ENCODE results near the gene MRPS21. TPM values are rescaled to one million over a fixed set of nuclear protein-coding genes. Genes with fewer than 3 reads are reported as not detected.

Gene MRPS21
- total and polyA plus RNA-seq, 4 donors: 15.0 to 56.5 (median 22.9) TPM

DNA sequence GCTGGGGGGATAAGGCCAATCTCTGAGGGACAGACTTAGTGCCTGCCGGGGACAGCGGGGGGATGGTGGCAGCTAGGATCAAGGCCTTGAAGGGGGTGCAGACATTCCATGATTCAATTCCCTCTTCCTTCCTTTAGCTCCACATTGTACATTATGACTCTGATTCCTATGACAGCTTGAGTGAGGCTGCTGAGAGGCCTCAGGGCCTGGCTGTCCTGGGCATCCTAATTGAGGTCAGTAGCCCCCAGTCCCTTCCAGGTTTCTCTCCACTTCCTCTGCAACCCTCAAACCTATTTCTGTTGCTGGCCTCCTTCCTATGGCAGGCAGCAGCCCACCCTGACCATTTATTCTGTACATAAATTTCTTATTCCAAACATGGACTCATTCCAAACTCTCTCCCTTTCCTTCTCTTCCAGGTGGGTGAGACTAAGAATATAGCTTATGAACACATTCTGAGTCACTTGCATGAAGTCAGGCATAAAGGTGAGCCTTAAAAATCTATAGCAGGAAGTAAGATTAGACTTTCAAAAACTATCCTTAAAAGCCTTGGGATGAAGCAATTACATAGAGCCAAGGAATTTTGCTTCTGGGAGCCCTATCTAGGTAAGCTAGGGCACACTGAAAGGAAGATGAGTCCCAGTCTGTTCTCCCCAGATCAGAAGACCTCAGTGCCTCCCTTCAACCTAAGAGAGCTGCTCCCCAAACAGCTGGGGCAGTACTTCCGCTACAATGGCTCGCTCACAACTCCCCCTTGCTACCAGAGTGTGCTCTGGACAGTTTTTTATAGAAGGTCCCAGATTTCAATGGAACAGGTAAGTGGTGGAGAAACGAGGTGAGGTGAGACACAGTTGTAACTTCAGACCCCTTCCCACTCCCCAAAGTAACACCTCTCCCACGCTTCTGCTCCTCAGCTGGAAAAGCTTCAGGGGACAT lies 31.0 kb upstream of the MRPS21 start:
- peaks cover 7 to 46% (median 43%) of the 10 kb centered on the region in 4 donors for H3K4me1 ChIP-seq (ENCODE audit: control insufficient read depth in 4 of 4, insufficient read depth in 4 of 4, low read length in 3 of 4)
- H3K9me3 ChIP-seq (ENCODE audit: control insufficient read depth in 4 of 4, low read length in 3 of 4): no peaks in the 10 kb centered on the region
- WGBS: 86% methylated on average over 6 of the region's 6 CpGs
- no peak overlapping the region for H3K27ac ChIP-seq (ENCODE audit: low read depth in 1 of 2, low read length in 2 of 2)
- H3K36me3 ChIP-seq (ENCODE audit: control insufficient read depth in 4 of 4, insufficient read depth in 3 of 4, low read depth in 1 of 4, low read length in 3 of 4): peaks cover 5 to 27% (median 23%) of the 10 kb centered on the region in 4 donors
- no peak overlapping the region for H3K4me3 ChIP-seq (ENCODE audit: low read depth in 1 of 3, low read length in 3 of 3)
- no peak overlapping the region for H3K9ac ChIP-seq (ENCODE audit: low read depth in 1 of 2, low read length in 2 of 2)
- no peaks in the 10 kb centered on the region for H3K27me3 ChIP-seq (ENCODE audit: control insufficient read depth in 4 of 4, insufficient read depth in 4 of 4, low read length in 3 of 4)
- TF ChIP-seq, protein P1, sequence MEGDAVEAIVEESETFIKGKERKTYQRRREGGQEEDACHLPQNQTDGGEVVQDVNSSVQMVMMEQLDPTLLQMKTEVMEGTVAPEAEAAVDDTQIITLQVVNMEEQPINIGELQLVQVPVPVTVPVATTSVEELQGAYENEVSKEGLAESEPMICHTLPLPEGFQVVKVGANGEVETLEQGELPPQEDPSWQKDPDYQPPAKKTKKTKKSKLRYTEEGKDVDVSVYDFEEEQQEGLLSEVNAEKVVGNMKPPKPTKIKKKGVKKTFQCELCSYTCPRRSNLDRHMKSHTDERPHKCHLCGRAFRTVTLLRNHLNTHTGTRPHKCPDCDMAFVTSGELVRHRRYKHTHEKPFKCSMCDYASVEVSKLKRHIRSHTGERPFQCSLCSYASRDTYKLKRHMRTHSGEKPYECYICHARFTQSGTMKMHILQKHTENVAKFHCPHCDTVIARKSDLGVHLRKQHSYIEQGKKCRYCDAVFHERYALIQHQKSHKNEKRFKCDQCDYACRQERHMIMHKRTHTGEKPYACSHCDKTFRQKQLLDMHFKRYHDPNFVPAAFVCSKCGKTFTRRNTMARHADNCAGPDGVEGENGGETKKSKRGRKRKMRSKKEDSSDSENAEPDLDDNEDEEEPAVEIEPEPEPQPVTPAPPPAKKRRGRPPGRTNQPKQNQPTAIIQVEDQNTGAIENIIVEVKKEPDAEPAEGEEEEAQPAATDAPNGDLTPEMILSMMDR (IDR thresholded peaks at IDR 0.05; ENCODE audit: low read depth, low read length, missing input control): no peak
- TF ChIP-seq TAF1 (conservative IDR thresholded peaks at IDR 0.05) (no peak), YY1 (IDR thresholded peaks at IDR 0.05) (no peak), FOXA1 (IDR thresholded peaks at IDR 0.05) (no peak)
- TF ChIP-seq, protein P2, sequence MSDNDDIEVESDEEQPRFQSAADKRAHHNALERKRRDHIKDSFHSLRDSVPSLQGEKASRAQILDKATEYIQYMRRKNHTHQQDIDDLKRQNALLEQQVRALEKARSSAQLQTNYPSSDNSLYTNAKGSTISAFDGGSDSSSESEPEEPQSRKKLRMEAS (IDR thresholded peaks at IDR 0.05): no peak
- TF ChIP-seq, protein P3, sequence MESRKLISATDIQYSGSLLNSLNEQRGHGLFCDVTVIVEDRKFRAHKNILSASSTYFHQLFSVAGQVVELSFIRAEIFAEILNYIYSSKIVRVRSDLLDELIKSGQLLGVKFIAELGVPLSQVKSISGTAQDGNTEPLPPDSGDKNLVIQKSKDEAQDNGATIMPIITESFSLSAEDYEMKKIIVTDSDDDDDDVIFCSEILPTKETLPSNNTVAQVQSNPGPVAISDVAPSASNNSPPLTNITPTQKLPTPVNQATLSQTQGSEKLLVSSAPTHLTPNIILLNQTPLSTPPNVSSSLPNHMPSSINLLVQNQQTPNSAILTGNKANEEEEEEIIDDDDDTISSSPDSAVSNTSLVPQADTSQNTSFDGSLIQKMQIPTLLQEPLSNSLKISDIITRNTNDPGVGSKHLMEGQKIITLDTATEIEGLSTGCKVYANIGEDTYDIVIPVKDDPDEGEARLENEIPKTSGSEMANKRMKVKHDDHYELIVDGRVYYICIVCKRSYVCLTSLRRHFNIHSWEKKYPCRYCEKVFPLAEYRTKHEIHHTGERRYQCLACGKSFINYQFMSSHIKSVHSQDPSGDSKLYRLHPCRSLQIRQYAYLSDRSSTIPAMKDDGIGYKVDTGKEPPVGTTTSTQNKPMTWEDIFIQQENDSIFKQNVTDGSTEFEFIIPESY (IDR thresholded peaks at IDR 0.05): no peak
- no peak for DNase-seq (ENCODE audit: low spot score)

DNA sequence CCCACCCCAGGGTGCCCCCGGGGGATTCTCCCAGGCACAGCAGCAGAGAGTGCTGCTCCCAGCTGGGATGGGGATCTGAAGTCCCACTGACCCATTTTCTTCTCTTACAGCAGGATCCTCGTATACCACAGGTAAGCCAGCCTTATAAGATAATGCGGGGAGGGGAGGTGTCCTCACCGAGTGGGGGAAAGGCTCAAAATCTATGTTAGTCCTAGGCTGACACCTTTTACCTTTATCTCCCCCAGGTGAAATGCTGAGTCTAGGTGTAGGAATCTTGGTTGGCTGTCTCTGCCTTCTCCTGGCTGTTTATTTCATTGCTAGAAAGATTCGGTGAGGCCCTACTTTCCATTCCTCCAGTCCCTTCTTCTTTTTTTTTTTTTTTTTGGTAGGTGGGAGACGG lies 30.1 kb upstream of the MRPS21 start:
- 84% methylated on average over 6 of the region's 6 CpGs for WGBS
- no peak overlapping the region for H3K4me3 ChIP-seq (ENCODE audit: low read depth in 1 of 3, low read length in 3 of 3)
- H3K9me3 ChIP-seq (ENCODE audit: control insufficient read depth in 4 of 4, low read length in 3 of 4): no peaks in the 10 kb centered on the region
- H3K27ac ChIP-seq (ENCODE audit: low read depth in 1 of 2, low read length in 2 of 2): no peak overlapping the region
- H3K36me3 ChIP-seq (ENCODE audit: control insufficient read depth in 4 of 4, insufficient read depth in 3 of 4, low read depth in 1 of 4, low read length in 3 of 4): peaks cover 5 to 27% (median 23%) of the 10 kb centered on the region in 4 donors
- TF ChIP-seq, protein P2 (IDR thresholded peaks at IDR 0.05): no peak
- TF ChIP-seq, protein P3 (IDR thresholded peaks at IDR 0.05): no peak
- TF ChIP-seq, protein P4, sequence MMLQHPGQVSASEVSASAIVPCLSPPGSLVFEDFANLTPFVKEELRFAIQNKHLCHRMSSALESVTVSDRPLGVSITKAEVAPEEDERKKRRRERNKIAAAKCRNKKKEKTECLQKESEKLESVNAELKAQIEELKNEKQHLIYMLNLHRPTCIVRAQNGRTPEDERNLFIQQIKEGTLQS (IDR thresholded peaks at IDR 0.05): no peak
- no peak for TF ChIP-seq SP1 (IDR thresholded peaks at IDR 0.05)
- TF ChIP-seq FOXA1 (IDR thresholded peaks at IDR 0.05): no peak
- no peak for TF ChIP-seq RXRA (IDR thresholded peaks at IDR 0.05)
- TF ChIP-seq, protein P1 (IDR thresholded peaks at IDR 0.05; ENCODE audit: low read depth, low read length, missing input control): no peak
- TF ChIP-seq HNF4A (conservative IDR thresholded peaks at IDR 0.05): no peak
- TF ChIP-seq TAF1 (conservative IDR thresholded peaks at IDR 0.05): no peak
- TF ChIP-seq, protein P5, sequence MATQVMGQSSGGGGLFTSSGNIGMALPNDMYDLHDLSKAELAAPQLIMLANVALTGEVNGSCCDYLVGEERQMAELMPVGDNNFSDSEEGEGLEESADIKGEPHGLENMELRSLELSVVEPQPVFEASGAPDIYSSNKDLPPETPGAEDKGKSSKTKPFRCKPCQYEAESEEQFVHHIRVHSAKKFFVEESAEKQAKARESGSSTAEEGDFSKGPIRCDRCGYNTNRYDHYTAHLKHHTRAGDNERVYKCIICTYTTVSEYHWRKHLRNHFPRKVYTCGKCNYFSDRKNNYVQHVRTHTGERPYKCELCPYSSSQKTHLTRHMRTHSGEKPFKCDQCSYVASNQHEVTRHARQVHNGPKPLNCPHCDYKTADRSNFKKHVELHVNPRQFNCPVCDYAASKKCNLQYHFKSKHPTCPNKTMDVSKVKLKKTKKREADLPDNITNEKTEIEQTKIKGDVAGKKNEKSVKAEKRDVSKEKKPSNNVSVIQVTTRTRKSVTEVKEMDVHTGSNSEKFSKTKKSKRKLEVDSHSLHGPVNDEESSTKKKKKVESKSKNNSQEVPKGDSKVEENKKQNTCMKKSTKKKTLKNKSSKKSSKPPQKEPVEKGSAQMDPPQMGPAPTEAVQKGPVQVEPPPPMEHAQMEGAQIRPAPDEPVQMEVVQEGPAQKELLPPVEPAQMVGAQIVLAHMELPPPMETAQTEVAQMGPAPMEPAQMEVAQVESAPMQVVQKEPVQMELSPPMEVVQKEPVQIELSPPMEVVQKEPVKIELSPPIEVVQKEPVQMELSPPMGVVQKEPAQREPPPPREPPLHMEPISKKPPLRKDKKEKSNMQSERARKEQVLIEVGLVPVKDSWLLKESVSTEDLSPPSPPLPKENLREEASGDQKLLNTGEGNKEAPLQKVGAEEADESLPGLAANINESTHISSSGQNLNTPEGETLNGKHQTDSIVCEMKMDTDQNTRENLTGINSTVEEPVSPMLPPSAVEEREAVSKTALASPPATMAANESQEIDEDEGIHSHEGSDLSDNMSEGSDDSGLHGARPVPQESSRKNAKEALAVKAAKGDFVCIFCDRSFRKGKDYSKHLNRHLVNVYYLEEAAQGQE (IDR thresholded peaks at IDR 0.05): no peak
- no peak for TF ChIP-seq EGR1 (IDR thresholded peaks at IDR 0.05; ENCODE audit: low read depth in 2 of 2)
- TF ChIP-seq JUND (IDR thresholded peaks at IDR 0.05): no peak
- TF ChIP-seq HNF4G (IDR thresholded peaks at IDR 0.05): no peak
- no peak for TF ChIP-seq YY1 (IDR thresholded peaks at IDR 0.05)
- H3K27me3 ChIP-seq (ENCODE audit: control insufficient read depth in 4 of 4, insufficient read depth in 4 of 4, low read length in 3 of 4): no peaks in the 10 kb centered on the region
- peaks cover 7 to 44% (median 41%) of the 10 kb centered on the region in 4 donors for H3K4me1 ChIP-seq (ENCODE audit: control insufficient read depth in 4 of 4, insufficient read depth in 4 of 4, low read length in 3 of 4)
- DNase-seq (ENCODE audit: low spot score): no peak
- H3K9ac ChIP-seq (ENCODE audit: low read depth in 1 of 2, low read length in 2 of 2): no peak overlapping the region
